Esophagus muscularis mucosa (tissue), 4 donors: Measurements from ENCODE around the gene ZNF846.

Experiments used
- CTCF ChIP-seq, 3 experiments: fragments of 200-600 bp in 2 of 3; fragments of 450-650 bp in 1 of 3; sonication (generic) in 2 of 3; IDR thresholded peaks; one replicate each; pipeline ENCODE4 v1.5.1; 2017 to 2019; ENCODE audit warnings: antibody characterized with exemption in 3 of 3, mild to moderate bottlenecking in 2 of 3, moderate library complexity in 1 of 3
- EP300 ChIP-seq: sonication (generic); formaldehyde crosslinking; IDR thresholded peaks from one replicate; pipeline ENCODE4 v1.6.1; 2017; ENCODE audit warnings: antibody characterized with exemption
- POLR2A ChIP-seq: fragments of 450-650 bp; IDR thresholded peaks from one replicate; pipeline ENCODE4 v1.6.1; 2017; ENCODE audit warnings: antibody characterized with exemption, moderate library complexity, mild to moderate bottlenecking, low read depth
- POLR2AphosphoS5 ChIP-seq, 2 donors: sonication (generic); formaldehyde crosslinking; IDR thresholded peaks; one replicate each; pipeline ENCODE4 v1.6.1; 2017; ENCODE audit warnings: antibody characterized with exemption in 2 of 2

GRCh38 chr19:9721861-9722260 lies 46.7 kb downstream of the ZNF846 start:
- no peak for TF ChIP-seq POLR2A
- no peak for TF ChIP-seq CTCF (IDR thresholded peaks at IDR 0.05)
- no peak for TF ChIP-seq POLR2AphosphoS5 (IDR thresholded peaks at IDR 0.05)
- TF ChIP-seq EP300: no peak
